RPMI8226 (cell line): ENCODE results near the gene TMEM109.

ENCODE experiments used
- DNase-seq: peaks from one replicate; pipeline ENCODE4 v3.0.0-alpha.2; 2015

TMEM109 gene

GRCh38 chr11:60913793-60914632 lies at the start of gene TMEM109:
TMEM109 (plus strand) TSS chr11:60914158; CDS start chr11:60919694, 5,536 bp downstream.
- DNase-seq = peak; percentile 89

GRCh38 chr11:60864856-60865513 lies 49.0 kb upstream of the TMEM109 start:
- no peak for DNase-seq

- peak; percentile 81 for DNase-seq
Observed at GRCh38 chr11:60866911-60867870, 46.8 kb upstream of the TMEM109 start, which contains the start of gene ZP1. ZP1 (plus strand) TSS chr11:60867542; CDS start chr11:60867562, 20 bp downstream.

GRCh38 chr11:60867871-60868681 lies 45.9 kb upstream of the TMEM109 start:
- DNase-seq = peak; percentile 80

- DNase-seq = no peak
Observed at GRCh38 chr11:60868682-60869450, 45.1 kb upstream of the TMEM109 start.

- no peak for DNase-seq
Observed at GRCh38 chr11:60869451-60869825, 44.5 kb upstream of the TMEM109 start.

- peak; percentile 94 for DNase-seq
Observed at GRCh38 chr11:60870276-60870675, 43.7 kb upstream of the TMEM109 start.

GRCh38 chr11:60870733-60871377 lies 43.1 kb upstream of the TMEM109 start:
- DNase-seq = no peak

- DNase-seq = peak; percentile 82
Observed at GRCh38 chr11:60871378-60872061, 42.4 kb upstream of the TMEM109 start.

GRCh38 chr11:60872124-60872960 lies 41.6 kb upstream of the TMEM109 start:
- DNase-seq = peak; percentile 86

GRCh38 chr11:60872961-60873524 lies 40.9 kb upstream of the TMEM109 start:
- DNase-seq = no peak

GRCh38 chr11:60873533-60873932 lies 40.4 kb upstream of the TMEM109 start:
- DNase-seq = no peak

GRCh38 chr11:60874421-60875365 lies 39.3 kb upstream of the TMEM109 start:
- no peak for DNase-seq

- no peak for DNase-seq
Observed at GRCh38 chr11:60875366-60876167, 38.4 kb upstream of the TMEM109 start.

- no peak for DNase-seq
Observed at GRCh38 chr11:60876168-60876485, 37.8 kb upstream of the TMEM109 start.

GRCh38 chr11:60878245-60879101 lies 35.5 kb upstream of the TMEM109 start:
- no peak for DNase-seq
